ENCODE measurements around the gene CLIC5.

Gene CLIC5

DNA sequence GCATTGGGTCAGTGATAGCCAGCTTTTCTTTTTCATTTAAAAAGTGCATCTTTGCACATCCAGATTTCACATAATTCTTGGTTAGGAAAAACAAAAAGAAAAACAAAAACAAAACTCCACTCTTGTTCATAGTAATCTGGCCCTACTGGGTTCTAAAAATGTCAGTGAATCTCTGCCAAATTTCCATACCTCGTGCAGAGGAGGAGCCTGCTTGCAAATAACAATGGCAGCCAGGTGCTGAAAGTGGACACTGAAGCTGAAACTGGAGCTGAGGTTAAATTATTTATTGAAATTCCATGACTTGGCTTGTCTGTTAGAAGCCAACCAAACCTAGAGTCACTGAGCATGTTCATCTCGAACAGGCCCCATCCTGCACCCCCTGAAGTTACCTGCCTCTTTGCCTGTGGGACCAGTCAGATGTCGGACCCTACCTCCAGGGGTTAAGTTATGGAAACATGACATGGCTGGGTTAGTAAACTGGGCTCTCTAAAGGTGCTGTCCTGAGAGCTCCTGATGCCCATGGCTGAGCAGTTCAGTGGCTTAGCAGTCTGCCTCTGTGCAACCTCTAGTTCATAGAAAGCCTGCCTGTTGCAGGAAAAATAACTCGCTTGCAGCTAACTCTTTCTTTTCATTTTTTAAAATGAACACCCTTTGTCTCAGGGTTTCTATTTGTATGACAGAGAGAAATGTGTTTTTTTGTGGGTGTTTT, 42.7 kb downstream of the CLIC5 start:
- H3K27me3 ChIP-seq (ENCODE audit: low read depth, low read length) = no peaks in the 10 kb centered on the region
- no peak overlapping the region for H3K4me3 ChIP-seq (ENCODE audit: low read depth in 1 of 2, low read length in 2 of 2)
- no peak overlapping the region for H3K27ac ChIP-seq (ENCODE audit: low read length)
- no peaks in the 10 kb centered on the region for H3K36me3 ChIP-seq (ENCODE audit: control insufficient read depth in 1 of 2, insufficient read depth in 2 of 2, low read length in 2 of 2)
- H3K9me3 ChIP-seq (ENCODE audit: control insufficient read depth in 1 of 2, low read length in 2 of 2) = peaks cover 0 to 4% of the 10 kb centered on the region in 2 donors
- H3K4me1 ChIP-seq (ENCODE audit: control insufficient read depth in 1 of 2, insufficient read depth in 2 of 2, low read length in 2 of 2) = no peaks in the 10 kb centered on the region

DNA sequence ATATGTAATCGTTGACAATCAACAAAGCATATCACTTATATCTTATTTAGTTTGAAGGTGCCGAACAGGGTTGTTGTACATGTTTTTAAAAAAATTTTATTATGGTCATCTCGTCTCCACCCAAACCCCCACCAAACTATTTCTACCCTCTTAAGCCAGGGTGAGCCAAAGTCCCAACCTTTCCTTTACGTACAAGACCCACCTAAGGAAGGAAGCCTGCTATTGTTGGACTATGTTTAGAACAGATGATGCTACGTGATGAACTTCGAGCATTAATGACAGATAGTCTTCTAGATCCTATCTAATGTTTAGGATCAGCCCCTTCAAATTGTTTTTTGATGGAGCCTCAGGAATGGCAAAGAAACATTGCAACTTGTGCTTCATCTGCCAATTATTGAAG, 44.4 kb downstream of the CLIC5 start:
- Histone ChIP-seq H3K9me3 (ENCODE audit: control insufficient read depth in 1 of 2, low read length in 2 of 2) (peaks cover 0 to 4% of the 10 kb centered on the region in 2 donors), H3K27me3 (ENCODE audit: low read depth, low read length) (no peaks in the 10 kb centered on the region), H3K4me1 (ENCODE audit: control insufficient read depth in 1 of 2, insufficient read depth in 2 of 2, low read length in 2 of 2) (no peaks in the 10 kb centered on the region), H3K4me3 (ENCODE audit: low read depth in 1 of 2, low read length in 2 of 2) (no peak overlapping the region), H3K36me3 (ENCODE audit: control insufficient read depth in 1 of 2, insufficient read depth in 2 of 2, low read length in 2 of 2) (no peaks in the 10 kb centered on the region), H3K27ac (ENCODE audit: low read length) (no peak overlapping the region)

DNA sequence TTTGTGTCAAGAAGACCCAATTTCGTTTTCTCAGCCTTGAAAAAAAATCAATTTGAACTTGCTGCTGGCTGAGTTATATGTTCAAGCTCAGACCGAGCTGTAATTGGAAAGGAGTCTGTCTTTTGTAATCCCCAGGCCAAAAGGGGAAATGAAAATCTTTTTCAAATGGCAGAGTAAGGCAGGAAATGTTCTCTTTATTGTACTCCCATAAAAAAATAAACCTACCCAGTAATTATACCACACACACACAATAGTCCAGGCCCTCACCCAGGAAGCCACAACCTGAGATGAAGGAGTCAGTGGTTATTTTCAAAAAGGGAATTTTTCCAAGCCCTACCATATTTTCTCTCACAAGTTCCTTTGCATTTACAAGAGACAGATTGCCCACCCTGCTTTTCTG, 45.3 kb downstream of the CLIC5 start:
- Histone ChIP-seq H3K27me3 (ENCODE audit: low read depth, low read length) (no peaks in the 10 kb centered on the region), H3K9me3 (ENCODE audit: control insufficient read depth in 1 of 2, low read length in 2 of 2) (peaks cover 0 to 4% of the 10 kb centered on the region in 2 donors), H3K27ac (ENCODE audit: low read length) (no peak overlapping the region), H3K4me1 (ENCODE audit: control insufficient read depth in 1 of 2, insufficient read depth in 2 of 2, low read length in 2 of 2) (no peaks in the 10 kb centered on the region), H3K4me3 (ENCODE audit: low read depth in 1 of 2, low read length in 2 of 2) (no peak overlapping the region), H3K36me3 (ENCODE audit: control insufficient read depth in 1 of 2, insufficient read depth in 2 of 2, low read length in 2 of 2) (no peaks in the 10 kb centered on the region)

DNA sequence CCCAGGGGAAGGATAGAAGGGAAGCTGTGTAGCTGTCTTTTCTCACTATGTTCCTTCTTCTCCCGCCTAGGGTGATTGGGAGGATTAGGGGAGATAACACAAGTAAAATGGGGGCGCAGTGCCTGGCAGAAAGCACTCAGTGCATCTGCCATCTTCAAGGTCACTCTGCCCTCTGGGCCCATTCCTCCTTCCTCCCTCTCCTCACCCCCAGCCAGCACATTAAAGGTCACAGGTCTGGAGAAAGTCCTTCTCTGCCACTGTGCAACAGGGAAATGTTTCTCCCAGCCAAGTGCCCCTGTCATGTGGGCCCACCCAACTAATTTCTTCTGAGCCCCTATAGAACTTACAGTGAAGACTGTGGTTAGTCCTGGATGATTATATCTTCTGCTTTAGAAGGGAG, 45.8 kb downstream of the CLIC5 start:
- Histone ChIP-seq H3K4me1 (ENCODE audit: control insufficient read depth in 1 of 2, insufficient read depth in 2 of 2, low read length in 2 of 2) (no peaks in the 10 kb centered on the region), H3K36me3 (ENCODE audit: control insufficient read depth in 1 of 2, insufficient read depth in 2 of 2, low read length in 2 of 2) (no peaks in the 10 kb centered on the region), H3K9me3 (ENCODE audit: control insufficient read depth in 1 of 2, low read length in 2 of 2) (peaks cover 0 to 4% of the 10 kb centered on the region in 2 donors), H3K27me3 (ENCODE audit: low read depth, low read length) (no peaks in the 10 kb centered on the region), H3K27ac (ENCODE audit: low read length) (no peak overlapping the region), H3K4me3 (ENCODE audit: low read depth in 1 of 2, low read length in 2 of 2) (no peak overlapping the region)

- Histone ChIP-seq H3K4me1 (ENCODE audit: control insufficient read depth in 1 of 2, insufficient read depth in 2 of 2, low read length in 2 of 2) (no peaks in the 10 kb centered on the region), H3K9me3 (ENCODE audit: control insufficient read depth in 1 of 2, low read length in 2 of 2) (peaks cover 3 to 10% of the 10 kb centered on the region in 2 donors), H3K27ac (ENCODE audit: low read length) (no peak overlapping the region), H3K27me3 (ENCODE audit: low read depth, low read length) (no peaks in the 10 kb centered on the region), H3K4me3 (ENCODE audit: low read depth in 1 of 2, low read length in 2 of 2) (no peak overlapping the region), H3K36me3 (ENCODE audit: control insufficient read depth in 1 of 2, insufficient read depth in 2 of 2, low read length in 2 of 2) (no peaks in the 10 kb centered on the region)
Observed at GRCh38 chr6:45969026-45969425, 46.6 kb downstream of the CLIC5 start.

DNA sequence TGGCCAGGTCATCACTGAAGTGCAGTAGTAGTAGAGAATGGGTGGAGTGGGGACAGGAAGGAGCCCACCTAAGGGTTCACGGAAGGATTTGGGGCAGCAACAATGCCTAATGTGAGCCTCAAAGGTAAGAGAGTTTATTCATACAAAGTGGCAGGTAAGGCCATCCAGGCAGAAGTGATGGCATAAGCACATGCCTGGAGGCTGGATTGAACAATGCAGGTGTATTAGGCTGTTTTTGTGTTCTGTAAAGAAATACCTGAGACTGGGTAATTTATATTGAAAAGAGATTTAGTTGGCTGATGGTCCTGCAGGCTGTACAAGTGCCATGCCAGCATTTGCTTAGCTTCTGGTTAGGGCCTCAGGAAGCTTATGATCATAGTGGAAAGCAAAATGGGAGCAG, 48.3 kb downstream of the CLIC5 start:
- no peaks in the 10 kb centered on the region for H3K4me1 ChIP-seq (ENCODE audit: control insufficient read depth in 1 of 2, insufficient read depth in 2 of 2, low read length in 2 of 2)
- H3K27ac ChIP-seq (ENCODE audit: low read length) = no peak overlapping the region
- no peaks in the 10 kb centered on the region for H3K27me3 ChIP-seq (ENCODE audit: low read depth, low read length)
- H3K36me3 ChIP-seq (ENCODE audit: control insufficient read depth in 1 of 2, insufficient read depth in 2 of 2, low read length in 2 of 2) = no peaks in the 10 kb centered on the region
- H3K4me3 ChIP-seq (ENCODE audit: low read depth in 1 of 2, low read length in 2 of 2) = no peak overlapping the region
- H3K9me3 ChIP-seq (ENCODE audit: control insufficient read depth in 1 of 2, low read length in 2 of 2) = peaks cover 3 to 10% of the 10 kb centered on the region in 2 donors

DNA sequence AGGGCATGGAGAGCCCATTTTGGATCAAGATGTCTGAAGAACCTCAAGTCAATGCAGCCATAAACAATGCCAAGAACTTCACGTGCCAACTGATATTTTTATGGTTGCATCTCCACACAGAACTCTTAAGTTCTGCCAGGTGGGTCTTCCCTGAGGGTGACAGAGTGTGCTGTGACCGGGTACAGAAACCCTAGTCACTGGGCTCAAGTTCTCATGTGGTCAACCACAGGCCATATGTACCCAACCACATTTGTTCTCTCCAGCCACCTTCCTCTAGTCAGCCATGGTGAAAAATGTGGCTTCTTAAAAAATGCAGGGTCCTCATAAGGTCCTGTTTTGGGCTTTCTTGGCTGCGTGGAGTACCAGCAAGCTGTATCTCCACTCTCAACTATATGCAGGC, 48.9 kb downstream of the CLIC5 start:
- no peak overlapping the region for H3K27ac ChIP-seq (ENCODE audit: low read length)

DNA sequence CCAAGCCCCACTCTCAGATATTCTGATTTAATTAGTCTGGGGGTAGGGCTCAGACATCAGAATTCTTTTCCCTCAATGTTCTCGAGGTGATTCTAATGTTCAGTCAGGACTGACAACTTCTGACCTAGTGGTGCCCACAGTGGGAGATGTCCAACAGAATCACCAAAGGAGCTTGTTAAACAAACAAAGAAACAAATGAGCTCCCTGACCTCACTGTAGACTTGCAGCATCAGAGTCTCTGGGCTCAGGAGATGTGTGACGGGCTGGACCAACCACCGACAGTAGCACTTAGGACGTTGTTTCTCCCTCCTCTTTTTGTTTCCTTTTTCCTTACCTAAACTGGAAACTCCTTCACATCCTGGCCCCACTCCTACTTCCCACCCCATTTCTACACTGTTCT, 49.3 kb downstream of the CLIC5 start:
- H3K27ac ChIP-seq (ENCODE audit: low read length) = no peak overlapping the region
- H3K9me3 ChIP-seq (ENCODE audit: control insufficient read depth in 1 of 2, low read length in 2 of 2) = peaks cover 3 to 10% of the 10 kb centered on the region in 2 donors
- no peaks in the 10 kb centered on the region for H3K4me1 ChIP-seq (ENCODE audit: control insufficient read depth in 1 of 2, insufficient read depth in 2 of 2, low read length in 2 of 2)
- H3K4me3 ChIP-seq (ENCODE audit: low read depth in 1 of 2, low read length in 2 of 2) = no peak overlapping the region
- H3K36me3 ChIP-seq (ENCODE audit: control insufficient read depth in 1 of 2, insufficient read depth in 2 of 2, low read length in 2 of 2) = no peaks in the 10 kb centered on the region
- H3K27me3 ChIP-seq (ENCODE audit: low read depth, low read length) = no peaks in the 10 kb centered on the region

More for the DNA sequence above, 48.9 kb downstream of the CLIC5 start:
- Histone ChIP-seq H3K36me3 (ENCODE audit: control insufficient read depth in 1 of 2, insufficient read depth in 2 of 2, low read length in 2 of 2) (no peaks in the 10 kb centered on the region), H3K4me1 (ENCODE audit: control insufficient read depth in 1 of 2, insufficient read depth in 2 of 2, low read length in 2 of 2) (no peaks in the 10 kb centered on the region), H3K9me3 (ENCODE audit: control insufficient read depth in 1 of 2, low read length in 2 of 2) (peaks cover 3 to 10% of the 10 kb centered on the region in 2 donors), H3K4me3 (ENCODE audit: low read depth in 1 of 2, low read length in 2 of 2) (no peak overlapping the region), H3K27me3 (ENCODE audit: low read depth, low read length) (no peaks in the 10 kb centered on the region)

DNA sequence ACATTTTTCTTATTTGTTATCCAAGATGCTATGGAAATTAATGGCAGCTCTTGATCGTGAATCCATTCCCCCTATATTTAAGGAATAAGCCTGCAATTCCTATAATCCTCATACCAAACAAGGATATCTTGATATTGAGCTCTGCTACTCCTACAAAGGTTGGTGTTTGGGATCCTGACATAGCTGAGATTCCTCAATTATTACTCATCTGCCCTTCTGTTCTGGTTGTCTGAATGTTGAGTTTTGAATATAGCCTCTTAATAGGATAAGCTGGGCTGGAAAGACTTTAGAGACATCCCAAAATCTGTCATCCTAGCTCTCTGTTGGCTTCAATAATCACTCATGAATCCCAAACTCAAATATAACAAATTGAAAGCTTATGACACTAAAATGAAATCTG, 49.9 kb downstream of the CLIC5 start:
- Histone ChIP-seq H3K4me1 (ENCODE audit: control insufficient read depth in 1 of 2, insufficient read depth in 2 of 2, low read length in 2 of 2) (no peaks in the 10 kb centered on the region), H3K27ac (ENCODE audit: low read length) (no peak overlapping the region), H3K27me3 (ENCODE audit: low read depth, low read length) (no peaks in the 10 kb centered on the region), H3K9me3 (ENCODE audit: control insufficient read depth in 1 of 2, low read length in 2 of 2) (peaks cover 3 to 10% of the 10 kb centered on the region in 2 donors), H3K36me3 (ENCODE audit: control insufficient read depth in 1 of 2, insufficient read depth in 2 of 2, low read length in 2 of 2) (no peaks in the 10 kb centered on the region), H3K4me3 (ENCODE audit: low read depth in 1 of 2, low read length in 2 of 2) (no peak overlapping the region)

- Histone ChIP-seq H3K27ac (ENCODE audit: low read length) (no peak overlapping the region), H3K27me3 (ENCODE audit: low read depth, low read length) (no peaks in the 10 kb centered on the region), H3K4me1 (ENCODE audit: control insufficient read depth in 1 of 2, insufficient read depth in 2 of 2, low read length in 2 of 2) (no peaks in the 10 kb centered on the region), H3K36me3 (ENCODE audit: control insufficient read depth in 1 of 2, insufficient read depth in 2 of 2, low read length in 2 of 2) (no peaks in the 10 kb centered on the region), H3K4me3 (ENCODE audit: low read depth in 1 of 2, low read length in 2 of 2) (no peak overlapping the region), H3K9me3 (ENCODE audit: control insufficient read depth in 1 of 2, low read length in 2 of 2) (peaks cover 3 to 10% of the 10 kb centered on the region in 2 donors)
Observed at GRCh38 chr6:45965007-45965406, 50.7 kb downstream of the CLIC5 start.

- Histone ChIP-seq H3K27me3 (ENCODE audit: low read depth, low read length) (no peaks in the 10 kb centered on the region), H3K4me1 (ENCODE audit: control insufficient read depth in 1 of 2, insufficient read depth in 2 of 2, low read length in 2 of 2) (no peaks in the 10 kb centered on the region), H3K36me3 (ENCODE audit: control insufficient read depth in 1 of 2, insufficient read depth in 2 of 2, low read length in 2 of 2) (no peaks in the 10 kb centered on the region), H3K27ac (ENCODE audit: low read length) (no peak overlapping the region), H3K9me3 (ENCODE audit: control insufficient read depth in 1 of 2, low read length in 2 of 2) (peaks cover 3 to 10% of the 10 kb centered on the region in 2 donors), H3K4me3 (ENCODE audit: low read depth in 1 of 2, low read length in 2 of 2) (no peak overlapping the region)
Observed at GRCh38 chr6:45964300-45964699, 51.4 kb downstream of the CLIC5 start.

- H3K4me1 ChIP-seq (ENCODE audit: control insufficient read depth in 1 of 2, insufficient read depth in 2 of 2, low read length in 2 of 2) = no peaks in the 10 kb centered on the region
- H3K27ac ChIP-seq (ENCODE audit: low read length) = no peak overlapping the region
Observed at GRCh38 chr6:45963896-45964295, 51.8 kb downstream of the CLIC5 start.

More at GRCh38 chr6:45963896-45964295, 51.8 kb downstream of the CLIC5 start:
- peaks cover 3 to 10% of the 10 kb centered on the region in 2 donors for H3K9me3 ChIP-seq (ENCODE audit: control insufficient read depth in 1 of 2, low read length in 2 of 2)
- H3K27me3 ChIP-seq (ENCODE audit: low read depth, low read length) = no peaks in the 10 kb centered on the region
- H3K4me3 ChIP-seq (ENCODE audit: low read depth in 1 of 2, low read length in 2 of 2) = no peak overlapping the region
- no peaks in the 10 kb centered on the region for H3K36me3 ChIP-seq (ENCODE audit: control insufficient read depth in 1 of 2, insufficient read depth in 2 of 2, low read length in 2 of 2)

All from muscle layer of duodenum (tissue), 2 donors.